ENCODE measurements around the gene C1orf74. TPM values are rescaled to one million over a fixed set of nuclear protein-coding genes. Genes with fewer than 3 reads are reported as not detected.

The C1orf74 gene
- total RNA-seq, 6 experiments from 2014 or later: 1.8 to 2.7 (median 2.4) TPM

GRCh38 chr1:209766051-209766450, 18.3 kb downstream of the C1orf74 start:
- H3K27ac Mint-ChIP-seq: no peak overlapping the region
- no peak overlapping the region for H3K4me3 Mint-ChIP-seq
- H3K27me3 Mint-ChIP-seq (ENCODE audit: insufficient read depth): peaks cover 3% of the 10 kb centered on the region
- peaks cover 6% of the 10 kb centered on the region for H3K4me1 Mint-ChIP-seq (ENCODE audit: low read depth)
- TF ChIP-seq CTCF (IDR thresholded peaks at IDR 0.05): no peak
- H3K36me3 Mint-ChIP-seq (ENCODE audit: low read depth): no peaks in the 10 kb centered on the region
- no peaks in the 10 kb centered on the region for H3K9me3 Mint-ChIP-seq
- no peak for DNase-seq

GRCh38 chr1:209761011-209761635, 23.2 kb downstream of the C1orf74 start:
- H3K36me3 Mint-ChIP-seq (ENCODE audit: low read depth): no peaks in the 10 kb centered on the region
- peak; percentile 3 for DNase-seq
- no peaks in the 10 kb centered on the region; the same call in none of the 2 replicates for H3K27me3 Mint-ChIP-seq (ENCODE audit: insufficient read depth)
- H3K9me3 Mint-ChIP-seq: no peaks in the 10 kb centered on the region
- no peak overlapping the region for H3K27ac Mint-ChIP-seq
- no peak overlapping the region for H3K4me3 Mint-ChIP-seq
- TF ChIP-seq CTCF (IDR thresholded peaks at IDR 0.05): no peak
- peaks cover 14% of the 10 kb centered on the region for H3K4me1 Mint-ChIP-seq (ENCODE audit: low read depth)

- Mint-ChIP-seq H3K4me1 (ENCODE audit: low read depth) (peaks cover 24% of the 10 kb centered on the region), H3K4me3 (no peak overlapping the region), H3K27ac (no peak overlapping the region), H3K27me3 (ENCODE audit: insufficient read depth) (no peaks in the 10 kb centered on the region; the same call in none of the 2 replicates), H3K9me3 (no peaks in the 10 kb centered on the region), H3K36me3 (ENCODE audit: low read depth) (no peaks in the 10 kb centered on the region; the same call in 1 of the 2 replicates)
- TF ChIP-seq CTCF (IDR thresholded peaks at IDR 0.05): no peak
- no peak for DNase-seq
Observed at GRCh38 chr1:209759829-209760359, 24.5 kb downstream of the C1orf74 start.

GRCh38 chr1:209758400-209758799, 26.0 kb downstream of the C1orf74 start:
- Mint-ChIP-seq H3K36me3 (ENCODE audit: low read depth) (no peaks in the 10 kb centered on the region; the same call in 1 of the 2 replicates), H3K27me3 (ENCODE audit: insufficient read depth) (no peaks in the 10 kb centered on the region; the same call in none of the 2 replicates), H3K27ac (no peak overlapping the region), H3K4me3 (no peak overlapping the region), H3K9me3 (no peaks in the 10 kb centered on the region), H3K4me1 (ENCODE audit: low read depth) (peaks cover 24% of the 10 kb centered on the region)
- DNase-seq: no peak
- TF ChIP-seq CTCF (IDR thresholded peaks at IDR 0.05): no peak

- no peak overlapping the region for H3K27ac Mint-ChIP-seq
- TF ChIP-seq CTCF (IDR thresholded peaks at IDR 0.05): no peak
- DNase-seq: no peak
- H3K4me1 Mint-ChIP-seq (ENCODE audit: low read depth): peaks cover 24% of the 10 kb centered on the region
- no peaks in the 10 kb centered on the region; the same call in none of the 2 replicates for H3K27me3 Mint-ChIP-seq (ENCODE audit: insufficient read depth)
- H3K4me3 Mint-ChIP-seq: no peak overlapping the region
- no peaks in the 10 kb centered on the region for H3K9me3 Mint-ChIP-seq
- H3K36me3 Mint-ChIP-seq (ENCODE audit: low read depth): no peaks in the 10 kb centered on the region; the same call in 1 of the 2 replicates
Observed at GRCh38 chr1:209756615-209757445, 27.5 kb downstream of the C1orf74 start.

Measured in HFFc6 (cell line).